Measurements from ENCODE around the gene TEAD1. TPM values are rescaled to one million over a fixed set of nuclear protein-coding genes. Genes with fewer than 3 reads are reported as not detected.
A peak's percentile ranks its signal among the peaks of the same experiment; 100 is the strongest.

TEAD1 gene
- total and polyA plus RNA-seq, 4 donors = 9.1 to 38.4 (median 10.7) TPM

DNA sequence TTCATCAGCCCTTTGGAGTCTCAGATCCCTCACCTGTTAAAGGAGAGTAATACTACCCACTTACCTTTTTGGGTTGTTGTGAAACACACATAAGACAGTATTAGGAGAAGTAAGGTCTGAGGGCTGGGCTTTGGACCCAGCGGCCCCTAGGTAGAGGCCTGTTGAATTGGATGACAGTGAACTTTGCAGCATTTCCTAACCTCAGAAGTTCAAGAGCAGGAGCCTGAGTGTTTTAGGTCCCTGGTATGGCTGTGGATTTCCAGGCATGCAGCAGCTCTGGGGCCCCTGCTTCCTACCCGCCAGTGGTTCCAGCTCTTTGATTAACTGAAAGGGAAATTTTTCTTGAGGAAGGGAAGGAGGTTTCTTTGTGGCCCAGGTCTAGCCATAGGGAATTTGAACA lies 58.9 kb downstream of the TEAD1 start:
- WGBS = 87% methylated on average over 2 of the region's 2 CpGs

DNA sequence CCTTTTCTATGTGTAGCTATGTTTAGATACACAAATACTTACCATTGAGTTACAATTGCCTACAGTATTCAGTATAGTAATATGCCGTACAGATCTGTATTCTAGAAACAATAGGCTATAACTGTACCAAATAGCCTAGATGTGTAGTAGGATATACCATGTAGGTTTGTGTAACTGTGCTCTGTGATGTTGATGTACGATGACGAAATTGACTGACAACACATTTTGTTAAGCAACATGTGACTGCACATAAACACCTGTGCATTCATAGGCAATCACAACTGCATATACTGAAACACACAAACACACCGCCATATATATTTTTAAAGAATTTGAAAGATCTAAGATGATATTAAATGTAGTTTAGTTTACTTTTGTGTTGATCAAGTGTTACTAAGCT lies 60.4 kb downstream of the TEAD1 start:
- 94% methylated on average over 4 of the region's 4 CpGs for WGBS
- H3K9ac ChIP-seq (ENCODE audit: low read depth in 1 of 2, low read length in 2 of 2) = no peak overlapping the region

More for the DNA sequence above, 58.9 kb downstream of the TEAD1 start:
- no peaks in the 10 kb centered on the region for H3K36me3 ChIP-seq (ENCODE audit: control insufficient read depth in 4 of 4, insufficient read depth in 3 of 4, low read depth in 1 of 4, low read length in 3 of 4)
- no peak for DNase-seq (ENCODE audit: low spot score)
- no peaks in the 10 kb centered on the region for H3K9me3 ChIP-seq (ENCODE audit: control insufficient read depth in 4 of 4, low read length in 3 of 4)
- H3K4me1 ChIP-seq (ENCODE audit: control insufficient read depth in 4 of 4, insufficient read depth in 4 of 4, low read length in 3 of 4) = no peaks in the 10 kb centered on the region
- no peaks in the 10 kb centered on the region for H3K27me3 ChIP-seq (ENCODE audit: control insufficient read depth in 4 of 4, insufficient read depth in 4 of 4, low read length in 3 of 4)
- no peak overlapping the region for H3K9ac ChIP-seq (ENCODE audit: low read depth in 1 of 2, low read length in 2 of 2)
- TF ChIP-seq, protein P1, sequence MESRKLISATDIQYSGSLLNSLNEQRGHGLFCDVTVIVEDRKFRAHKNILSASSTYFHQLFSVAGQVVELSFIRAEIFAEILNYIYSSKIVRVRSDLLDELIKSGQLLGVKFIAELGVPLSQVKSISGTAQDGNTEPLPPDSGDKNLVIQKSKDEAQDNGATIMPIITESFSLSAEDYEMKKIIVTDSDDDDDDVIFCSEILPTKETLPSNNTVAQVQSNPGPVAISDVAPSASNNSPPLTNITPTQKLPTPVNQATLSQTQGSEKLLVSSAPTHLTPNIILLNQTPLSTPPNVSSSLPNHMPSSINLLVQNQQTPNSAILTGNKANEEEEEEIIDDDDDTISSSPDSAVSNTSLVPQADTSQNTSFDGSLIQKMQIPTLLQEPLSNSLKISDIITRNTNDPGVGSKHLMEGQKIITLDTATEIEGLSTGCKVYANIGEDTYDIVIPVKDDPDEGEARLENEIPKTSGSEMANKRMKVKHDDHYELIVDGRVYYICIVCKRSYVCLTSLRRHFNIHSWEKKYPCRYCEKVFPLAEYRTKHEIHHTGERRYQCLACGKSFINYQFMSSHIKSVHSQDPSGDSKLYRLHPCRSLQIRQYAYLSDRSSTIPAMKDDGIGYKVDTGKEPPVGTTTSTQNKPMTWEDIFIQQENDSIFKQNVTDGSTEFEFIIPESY (IDR thresholded peaks at IDR 0.05) = no peak
- TF ChIP-seq, protein P2, sequence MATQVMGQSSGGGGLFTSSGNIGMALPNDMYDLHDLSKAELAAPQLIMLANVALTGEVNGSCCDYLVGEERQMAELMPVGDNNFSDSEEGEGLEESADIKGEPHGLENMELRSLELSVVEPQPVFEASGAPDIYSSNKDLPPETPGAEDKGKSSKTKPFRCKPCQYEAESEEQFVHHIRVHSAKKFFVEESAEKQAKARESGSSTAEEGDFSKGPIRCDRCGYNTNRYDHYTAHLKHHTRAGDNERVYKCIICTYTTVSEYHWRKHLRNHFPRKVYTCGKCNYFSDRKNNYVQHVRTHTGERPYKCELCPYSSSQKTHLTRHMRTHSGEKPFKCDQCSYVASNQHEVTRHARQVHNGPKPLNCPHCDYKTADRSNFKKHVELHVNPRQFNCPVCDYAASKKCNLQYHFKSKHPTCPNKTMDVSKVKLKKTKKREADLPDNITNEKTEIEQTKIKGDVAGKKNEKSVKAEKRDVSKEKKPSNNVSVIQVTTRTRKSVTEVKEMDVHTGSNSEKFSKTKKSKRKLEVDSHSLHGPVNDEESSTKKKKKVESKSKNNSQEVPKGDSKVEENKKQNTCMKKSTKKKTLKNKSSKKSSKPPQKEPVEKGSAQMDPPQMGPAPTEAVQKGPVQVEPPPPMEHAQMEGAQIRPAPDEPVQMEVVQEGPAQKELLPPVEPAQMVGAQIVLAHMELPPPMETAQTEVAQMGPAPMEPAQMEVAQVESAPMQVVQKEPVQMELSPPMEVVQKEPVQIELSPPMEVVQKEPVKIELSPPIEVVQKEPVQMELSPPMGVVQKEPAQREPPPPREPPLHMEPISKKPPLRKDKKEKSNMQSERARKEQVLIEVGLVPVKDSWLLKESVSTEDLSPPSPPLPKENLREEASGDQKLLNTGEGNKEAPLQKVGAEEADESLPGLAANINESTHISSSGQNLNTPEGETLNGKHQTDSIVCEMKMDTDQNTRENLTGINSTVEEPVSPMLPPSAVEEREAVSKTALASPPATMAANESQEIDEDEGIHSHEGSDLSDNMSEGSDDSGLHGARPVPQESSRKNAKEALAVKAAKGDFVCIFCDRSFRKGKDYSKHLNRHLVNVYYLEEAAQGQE (IDR thresholded peaks at IDR 0.05) = no peak
- TF ChIP-seq RXRA (IDR thresholded peaks at IDR 0.05) (no peak), TAF1 (conservative IDR thresholded peaks at IDR 0.05) (no peak), HNF4A (conservative IDR thresholded peaks at IDR 0.05) (peak; percentile 55 to 75)
- H3K4me3 ChIP-seq (ENCODE audit: low read depth in 1 of 3, low read length in 3 of 3) = no peak overlapping the region
- no peak overlapping the region for H3K27ac ChIP-seq (ENCODE audit: low read depth in 1 of 2, low read length in 2 of 2)

More for the DNA sequence above, 60.4 kb downstream of the TEAD1 start:
- H3K36me3 ChIP-seq (ENCODE audit: control insufficient read depth in 4 of 4, insufficient read depth in 3 of 4, low read depth in 1 of 4, low read length in 3 of 4) = no peaks in the 10 kb centered on the region
- H3K27ac ChIP-seq (ENCODE audit: low read depth in 1 of 2, low read length in 2 of 2) = no peak overlapping the region
- TF ChIP-seq RAD21 (IDR thresholded peaks at IDR 0.05) (no peak), HNF4A (conservative IDR thresholded peaks at IDR 0.05) (no peak), EGR1 (IDR thresholded peaks at IDR 0.05; ENCODE audit: low read depth in 2 of 2) (no peak), SP1 (IDR thresholded peaks at IDR 0.05) (no peak), RXRA (IDR thresholded peaks at IDR 0.05) (no peak), NR2F2 (IDR thresholded peaks at IDR 0.05) (no peak), YY1 (IDR thresholded peaks at IDR 0.05) (no peak)
- TF ChIP-seq, protein P3, sequence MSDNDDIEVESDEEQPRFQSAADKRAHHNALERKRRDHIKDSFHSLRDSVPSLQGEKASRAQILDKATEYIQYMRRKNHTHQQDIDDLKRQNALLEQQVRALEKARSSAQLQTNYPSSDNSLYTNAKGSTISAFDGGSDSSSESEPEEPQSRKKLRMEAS (IDR thresholded peaks at IDR 0.05) = no peak
- TF ChIP-seq, protein P2 (IDR thresholded peaks at IDR 0.05) = no peak
- TF ChIP-seq, protein P1 (IDR thresholded peaks at IDR 0.05) = no peak
- no peaks in the 10 kb centered on the region for H3K27me3 ChIP-seq (ENCODE audit: control insufficient read depth in 4 of 4, insufficient read depth in 4 of 4, low read length in 3 of 4)
- no peak for DNase-seq (ENCODE audit: low spot score)
- no peak overlapping the region for H3K4me3 ChIP-seq (ENCODE audit: low read depth in 1 of 3, low read length in 3 of 3)
- no peaks in the 10 kb centered on the region for H3K4me1 ChIP-seq (ENCODE audit: control insufficient read depth in 4 of 4, insufficient read depth in 4 of 4, low read length in 3 of 4)
- H3K9me3 ChIP-seq (ENCODE audit: control insufficient read depth in 4 of 4, low read length in 3 of 4) = no peaks in the 10 kb centered on the region

Data from liver (tissue), 9 donors.